Peyer's patch (tissue), 4 donors: ENCODE results near the gene SUGCT. TPM values are rescaled to one million over a fixed set of nuclear protein-coding genes. Genes with fewer than 3 reads are reported as not detected.

Experiments used
- DNase-seq, 3 donors: peaks; one replicate each; pipeline ENCODE4 v3.0.0-alpha.2; 2017 to 2019
- H3K27ac ChIP-seq, 4 donors: fragments of 200-600 bp; sonication (generic); one replicate each; pipeline ENCODE4 v1.5.1; 2016 to 2019
- H3K27me3 ChIP-seq, 2 donors: fragments of 200-600 bp; sonication (generic); one replicate each; pipeline ENCODE4 v1.5.1; 2019
- H3K36me3 ChIP-seq, 3 donors: fragments of 200-600 bp; sonication (generic); one replicate each; pipeline ENCODE4 v1.5.1; 2016 to 2019
- H3K4me1 ChIP-seq, 4 donors: fragments of 200-600 bp; sonication (generic); one replicate each; pipeline ENCODE4 v1.5.1; 2016 to 2019
- H3K4me3 ChIP-seq, 4 donors: fragments of 200-600 bp; sonication (generic); 1 replicate in 3 of 4; 2 replicates in 1 of 4; pipeline ENCODE4 v1.5.1; 2016 to 2019; ENCODE audit warnings: mild to moderate bottlenecking in 1 of 4
- H3K9me3 ChIP-seq, 4 donors: fragments of 200-600 bp; sonication (generic); one replicate each; pipeline ENCODE4 v1.5.1; 2016 to 2019; ENCODE audit warnings: mild to moderate bottlenecking in 1 of 4
- POLR2A ChIP-seq, 2 donors: fragments of 450-650 bp; IDR thresholded peaks; one replicate each; pipeline ENCODE4 v1.5.1; 2017; ENCODE audit warnings: antibody characterized with exemption in 2 of 2, mild to moderate bottlenecking in 2 of 2, moderate library complexity in 2 of 2
- total RNA-seq, 4 donors: library from RNA; depleted of rRNA; stranded (reverse); fragments of >200 nt; gene quantifications; one replicate each; pipeline ENCODE4 v1.1.0, GENCODE V29; 2016
- TF ChIP-seq, protein P1 (sequence below), 6 experiments: fragments of 450-650 bp in 4 of 6; fragments of 200-600 bp in 2 of 6; sonication (generic) in 1 of 6; IDR thresholded peaks; one replicate each; pipeline ENCODE4 v1.5.1; 2017 to 2019; ENCODE audit warnings: antibody characterized with exemption in 6 of 6, mild to moderate bottlenecking in 3 of 6, moderate library complexity in 1 of 6

Gene SUGCT
- total RNA-seq, 4 donors from 2014 or later: 6.4 to 8.9 (median 8.3) TPM; not detected in 1

GRCh38 chr7:40297741-40298311 is 163.0 kb downstream of the SUGCT start:
- Histone ChIP-seq H3K4me1 (no peaks in the 10 kb centered on the region), H3K27me3 (no peaks in the 10 kb centered on the region), H3K9me3 (no peaks in the 10 kb centered on the region), H3K27ac (no peak overlapping the region), H3K36me3 (no peaks in the 10 kb centered on the region), H3K4me3 (no peak overlapping the region)
- TF ChIP-seq, protein P1, sequence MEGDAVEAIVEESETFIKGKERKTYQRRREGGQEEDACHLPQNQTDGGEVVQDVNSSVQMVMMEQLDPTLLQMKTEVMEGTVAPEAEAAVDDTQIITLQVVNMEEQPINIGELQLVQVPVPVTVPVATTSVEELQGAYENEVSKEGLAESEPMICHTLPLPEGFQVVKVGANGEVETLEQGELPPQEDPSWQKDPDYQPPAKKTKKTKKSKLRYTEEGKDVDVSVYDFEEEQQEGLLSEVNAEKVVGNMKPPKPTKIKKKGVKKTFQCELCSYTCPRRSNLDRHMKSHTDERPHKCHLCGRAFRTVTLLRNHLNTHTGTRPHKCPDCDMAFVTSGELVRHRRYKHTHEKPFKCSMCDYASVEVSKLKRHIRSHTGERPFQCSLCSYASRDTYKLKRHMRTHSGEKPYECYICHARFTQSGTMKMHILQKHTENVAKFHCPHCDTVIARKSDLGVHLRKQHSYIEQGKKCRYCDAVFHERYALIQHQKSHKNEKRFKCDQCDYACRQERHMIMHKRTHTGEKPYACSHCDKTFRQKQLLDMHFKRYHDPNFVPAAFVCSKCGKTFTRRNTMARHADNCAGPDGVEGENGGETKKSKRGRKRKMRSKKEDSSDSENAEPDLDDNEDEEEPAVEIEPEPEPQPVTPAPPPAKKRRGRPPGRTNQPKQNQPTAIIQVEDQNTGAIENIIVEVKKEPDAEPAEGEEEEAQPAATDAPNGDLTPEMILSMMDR (IDR thresholded peaks at IDR 0.05): no peak
- TF ChIP-seq POLR2A (IDR thresholded peaks at IDR 0.05): no peak
- DNase-seq: no peak

GRCh38 chr7:40298421-40298820 is 163.6 kb downstream of the SUGCT start:
- Histone ChIP-seq H3K4me3 (no peak overlapping the region), H3K4me1 (no peaks in the 10 kb centered on the region), H3K27me3 (no peaks in the 10 kb centered on the region), H3K36me3 (no peaks in the 10 kb centered on the region), H3K9me3 (no peaks in the 10 kb centered on the region), H3K27ac (no peak overlapping the region)
- TF ChIP-seq, protein P1 (IDR thresholded peaks at IDR 0.05): no peak
- no peak for TF ChIP-seq POLR2A (IDR thresholded peaks at IDR 0.05)
- DNase-seq: no peak

- no peak overlapping the region for H3K4me3 ChIP-seq
- H3K36me3 ChIP-seq: no peaks in the 10 kb centered on the region
- H3K9me3 ChIP-seq: no peaks in the 10 kb centered on the region
- no peaks in the 10 kb centered on the region for H3K4me1 ChIP-seq
- no peak for TF ChIP-seq POLR2A (IDR thresholded peaks at IDR 0.05)
- TF ChIP-seq, protein P1 (IDR thresholded peaks at IDR 0.05): no peak
- no peaks in the 10 kb centered on the region for H3K27me3 ChIP-seq
- no peak for DNase-seq
- no peak overlapping the region for H3K27ac ChIP-seq
Observed at GRCh38 chr7:40299097-40299496, 164.3 kb downstream of the SUGCT start.

DNA sequence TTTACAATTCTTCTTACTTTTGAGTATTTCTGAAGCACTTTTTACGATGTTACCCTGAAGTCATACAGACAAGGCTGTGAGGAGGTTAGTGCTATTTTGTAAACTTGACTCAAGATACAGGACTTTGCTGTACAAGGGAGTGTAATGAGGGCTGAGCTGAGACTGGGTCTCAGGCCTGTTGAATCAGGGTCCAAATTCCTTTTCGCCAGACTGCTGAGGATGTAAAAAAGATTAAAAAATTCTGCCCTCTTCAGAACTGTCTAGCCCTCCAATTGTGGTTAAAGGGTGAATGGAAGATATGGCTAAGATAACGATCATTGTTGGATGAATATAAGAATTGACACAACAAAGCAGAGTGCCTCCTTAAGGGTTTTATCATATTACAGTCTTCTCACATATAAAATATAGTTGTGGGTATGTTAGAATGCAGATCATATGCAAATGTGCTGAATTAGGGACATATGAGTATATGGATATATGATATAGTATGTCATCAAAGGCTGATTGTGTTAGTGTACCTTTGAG is 165.4 kb downstream of the SUGCT start:
- no peak overlapping the region for H3K4me3 ChIP-seq
- DNase-seq: no peak
- H3K27me3 ChIP-seq: no peaks in the 10 kb centered on the region
- no peak for TF ChIP-seq POLR2A (IDR thresholded peaks at IDR 0.05)
- TF ChIP-seq, protein P1 (IDR thresholded peaks at IDR 0.05): no peak
- H3K36me3 ChIP-seq: no peaks in the 10 kb centered on the region
- H3K4me1 ChIP-seq: no peaks in the 10 kb centered on the region
- H3K27ac ChIP-seq: no peak overlapping the region
- no peaks in the 10 kb centered on the region for H3K9me3 ChIP-seq

DNA sequence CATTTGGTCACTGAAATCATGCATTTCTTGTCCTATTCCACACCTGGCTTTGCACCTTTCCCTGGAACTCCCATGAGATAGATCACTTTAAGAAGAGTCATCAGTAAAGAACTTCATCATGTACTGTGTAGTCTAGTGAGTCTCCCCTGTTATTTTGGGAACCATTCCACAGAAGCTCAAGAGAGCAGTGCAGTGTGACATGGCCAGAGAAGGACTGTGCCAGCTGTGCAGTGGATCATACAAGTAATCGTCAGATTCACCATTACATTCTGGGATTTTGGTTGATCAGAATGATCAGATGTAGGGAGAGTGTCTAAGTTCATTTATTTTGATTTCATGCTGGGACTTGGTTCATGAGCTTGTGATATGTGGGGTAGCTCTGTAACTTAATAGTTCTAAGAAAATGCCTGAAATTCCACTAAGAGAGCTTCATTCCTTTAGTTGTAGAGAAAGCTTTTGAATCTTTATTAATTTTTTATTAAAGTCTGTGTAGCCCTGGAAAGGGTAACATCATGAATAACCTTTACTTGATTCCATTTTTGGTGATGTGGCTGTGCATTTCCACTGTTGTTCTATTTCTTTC is 166.8 kb downstream of the SUGCT start:
- H3K27me3 ChIP-seq: no peaks in the 10 kb centered on the region
- TF ChIP-seq, protein P1 (IDR thresholded peaks at IDR 0.05): no peak
- no peak for TF ChIP-seq POLR2A (IDR thresholded peaks at IDR 0.05)
- no peaks in the 10 kb centered on the region for H3K9me3 ChIP-seq
- DNase-seq: no peak
- no peak overlapping the region for H3K27ac ChIP-seq
- no peak overlapping the region for H3K4me3 ChIP-seq
- no peaks in the 10 kb centered on the region for H3K4me1 ChIP-seq
- no peaks in the 10 kb centered on the region for H3K36me3 ChIP-seq
